Panc1 (cell line): ENCODE results near the gene THSD7A. TPM values are rescaled to one million over a fixed set of nuclear protein-coding genes. Genes with fewer than 3 reads are reported as not detected.

Source experiments
- ATAC-seq: fragments of 200-7000 bp; cut with Tn5 transposase; 2 replicates; pipeline ENCODE4 v1.9.1; 2020; ENCODE audit warnings: mild to moderate bottlenecking, moderate library complexity
- BruUV-seq: library from RNA; stranded (reverse); fragments of 400-500 nt; replicated peaks from 2 replicates; lab custom pipeline; 2021; lab: Mats Ljungman, UMichigan
- CTCF ChIA-PET: fragments of 300-600 bp; sonication (Branson Sonifier 250); formaldehyde crosslinking; loops from one replicate; lab custom pipeline; 2022; ENCODE audit warnings: antibody characterized with exemption; lab: Charles Lee
- POLR2A ChIA-PET: fragments of 300-600 bp; sonication (Branson Sonifier 250); formaldehyde crosslinking; loops from one replicate; lab custom pipeline; 2022; ENCODE audit warnings: antibody characterized with exemption; lab: Charles Lee
- DNase-seq: peaks from one replicate; pipeline ENCODE4 v3.0.0-alpha.2; 2010; ENCODE audit warnings: low read depth, low spot score
- H3K27ac ChIP-seq: 2 replicates; pipeline ENCODE4 v1.5.1; 2011; ENCODE audit warnings: mild to moderate bottlenecking, low read length, inconsistent platforms
- H3K27me3 ChIP-seq: fragments of 200-500 bp; sonication (Bioruptor generic); 2 replicates; pipeline ENCODE4 v1.6.0; 2014; ENCODE audit warnings: low read length, inconsistent platforms; ENCODE audit not compliant: control insufficient read depth, insufficient read depth
- H3K36me3 ChIP-seq: fragments of 200-500 bp; sonication (Bioruptor generic); 2 replicates; pipeline ENCODE4 v1.5.1; 2014; ENCODE audit warnings: inconsistent platforms, mild to moderate bottlenecking, low read length, moderate library complexity; ENCODE audit not compliant: control insufficient read depth, insufficient read depth
- H3K4me1 ChIP-seq: 2 replicates; pipeline ENCODE4 v1.5.1; 2011; ENCODE audit warnings: inconsistent platforms, mild to moderate bottlenecking, low read length, moderate library complexity; ENCODE audit not compliant: control insufficient read depth, insufficient read depth
- H3K4me3 ChIP-seq, 2 experiments: 2 replicates each; pipeline ENCODE4 v1.5.1; 2011 to 2012; ENCODE audit warnings: low read depth in 2 of 2, low read length in 2 of 2, mild to moderate bottlenecking in 2 of 2, inconsistent platforms in 1 of 2, moderate library complexity in 1 of 2
- H3K9me3 ChIP-seq: fragments of 200-500 bp; sonication (Bioruptor generic); 2 replicates; pipeline ENCODE4 v1.5.1; 2014; ENCODE audit warnings: low read depth, mild to moderate bottlenecking, inconsistent platforms, low read length, moderate library complexity; ENCODE audit not compliant: control insufficient read depth, insufficient read depth
- CTCF ChIP-seq: fragments of 450-650 bp; IDR thresholded peaks from 2 replicates; pipeline ENCODE4 v1.5.1; 2017; ENCODE audit warnings: mild to moderate bottlenecking
- POLR2AphosphoS5 ChIP-seq: IDR thresholded peaks from 2 replicates; pipeline ENCODE4 v1.6.1; 2012; ENCODE audit warnings: mild to moderate bottlenecking, low read depth, low read length, moderate library complexity
- REST ChIP-seq, 2 experiments: IDR thresholded peaks; 2 replicates each; pipeline ENCODE4 v1.6.1; 2011 to 2012; ENCODE audit warnings: low read depth in 2 of 2, control low read depth in 1 of 2, low read length in 1 of 2, mild to moderate bottlenecking in 1 of 2, moderate library complexity in 1 of 2; ENCODE audit not compliant: insufficient read depth in 1 of 2
- SIN3A ChIP-seq: IDR thresholded peaks from 2 replicates; pipeline ENCODE4 v1.6.1; 2012; ENCODE audit warnings: low read depth, mild to moderate bottlenecking, low read length, moderate library complexity, borderline replicate concordance; ENCODE audit not compliant: insufficient read depth
- TCF7L2 ChIP-seq: IDR thresholded peaks from 2 replicates; pipeline ENCODE4 v1.6.1; 2011; ENCODE audit warnings: mild to moderate bottlenecking, low read depth, low read length, inconsistent platforms
- in situ Hi-C: cut with HindIII; loops from 2 replicates; pipeline ENCODE4 v1.10.0; 2016; ENCODE audit warnings: low sequenced_read_pairs, low pct_unique_long_range_greater_than_20kb
- intact Hi-C: fragments of 100-400 bp; cut with micrococcal nuclease; formaldehyde crosslinking; loops from one replicate; pipeline ENCODE4 v1.10.0; 2022; ENCODE audit not compliant: unreplicated experiment
- total RNA-seq: library from RNA; stranded (reverse); gene quantifications from one replicate; pipeline ENCODE4 v1.2.1, GENCODE V29; 2021; ENCODE audit not compliant: unreplicated experiment

The THSD7A gene
- total RNA-seq, 1 experiment from 2014 or later: 38.6 TPM

GRCh38 chr7:11875635-11876034, 43.6 kb upstream of the THSD7A start:
- Histone ChIP-seq H3K9me3 (peaks cover 2% of the 10 kb centered on the region; the same call in 1 of the 2 replicates), H3K27me3 (no peaks in the 10 kb centered on the region), H3K27ac (no peak overlapping the region), H3K4me1 (no peaks in the 10 kb centered on the region), H3K36me3 (no peaks in the 10 kb centered on the region), H3K4me3 (no peak overlapping the region)
- ChIA-PET POLR2A (no interaction called here), CTCF (no interaction called here)
- BruUV-seq: no TSS peak
- intact Hi-C loops (no loop called here), in situ Hi-C loops (no loop called here)
- TF ChIP-seq POLR2AphosphoS5 (no peak), TCF7L2 (no peak), CTCF (no peak), SIN3A (no peak), REST (IDR thresholded peaks at IDR 0.05; ENCODE audit: insufficient read depth in 1 of 2, low read depth in 2 of 2, low read length in 1 of 2) (no peak)
- ATAC-seq (no peak), DNase-seq (no peak)

GRCh38 chr7:11865671-11866070, 33.7 kb upstream of the THSD7A start:
- intact Hi-C loops: no loop called here
- in situ Hi-C loops: no loop called here
- POLR2A ChIA-PET: no interaction called here

More at GRCh38 chr7:11865671-11866070, 33.7 kb upstream of the THSD7A start:
- Histone ChIP-seq H3K4me3 (no peak overlapping the region), H3K27me3 (no peaks in the 10 kb centered on the region), H3K27ac (no peak overlapping the region), H3K9me3 (peaks cover 17% of the 10 kb centered on the region), H3K36me3 (no peaks in the 10 kb centered on the region; the same call in 1 of the 2 replicates), H3K4me1 (no peaks in the 10 kb centered on the region)
- ATAC-seq: no peak
- no TSS peak for BruUV-seq
- TF ChIP-seq TCF7L2 (no peak), REST (IDR thresholded peaks at IDR 0.05; ENCODE audit: insufficient read depth in 1 of 2, low read depth in 2 of 2, low read length in 1 of 2) (no peak), SIN3A (no peak), CTCF (no peak), POLR2AphosphoS5 (no peak)
- no peak for DNase-seq
- CTCF ChIA-PET: no interaction called here
